Activated CD4-positive, alpha-beta T cell treated with anti-CD3 and anti-CD28 coated beads, Interleukin-2, amount 50 U/mL, for 24 hours (primary cell): ENCODE data around the gene COQ9.
"Not testable (repeated sequence)": the region's sequence is repeated elsewhere in the genome, so short reads cannot be mapped to it uniquely, and the experiment has no call there.

Experiments used
- DNase-seq, 2 donors: peaks; one replicate each; pipeline ENCODE4 v3.0.0-alpha.2; 2020; ENCODE audit warnings: low read depth in 1 of 2, low spot score in 1 of 2

Gene COQ9

GRCh38 chr16:57485091-57485915 lies 38.0 kb downstream of the COQ9 start:
- DNase-seq, result no peak

- DNase-seq, result peak; percentile 62 to 65
Measured at GRCh38 chr16:57485916-57486857, 38.9 kb downstream of the COQ9 start, which contains the start of gene DOK4. DOK4 (minus strand) TSS chr16:57486493; CDS start chr16:57479507, 6,986 bp downstream.

GRCh38 chr16:57486858-57487834 lies 39.9 kb downstream of the COQ9 start:
- DNase-seq, result no peak

GRCh38 chr16:57489229-57489628 lies 42.0 kb downstream of the COQ9 start:
- DNase-seq, result no peak

GRCh38 chr16:57493767-57494166 lies 46.5 kb downstream of the COQ9 start:
- no peak for DNase-seq

- DNase-seq, result no peak
Measured at GRCh38 chr16:57497121-57497520, 49.8 kb downstream of the COQ9 start.

GRCh38 chr16:57498031-57498430 lies 50.8 kb downstream of the COQ9 start:
- no peak for DNase-seq

- not testable (repeated sequence) for DNase-seq
Measured at GRCh38 chr16:57499941-57500340, 52.7 kb downstream of the COQ9 start.

GRCh38 chr16:57500578-57501111 lies 53.4 kb downstream of the COQ9 start:
- DNase-seq, result no peak

GRCh38 chr16:57501492-57501891 lies 54.2 kb downstream of the COQ9 start:
- no peak for DNase-seq

- DNase-seq, result no peak
Measured at GRCh38 chr16:57502048-57502775, 54.9 kb downstream of the COQ9 start.

- no peak for DNase-seq
Measured at GRCh38 chr16:57503366-57503765, 56.1 kb downstream of the COQ9 start.

GRCh38 chr16:57504001-57504400 lies 56.7 kb downstream of the COQ9 start:
- DNase-seq, result no peak

GRCh38 chr16:57504491-57504890 lies 57.2 kb downstream of the COQ9 start:
- no peak for DNase-seq

GRCh38 chr16:57505169-57505568 lies 57.9 kb downstream of the COQ9 start:
- DNase-seq, result no peak

GRCh38 chr16:57507136-57508034 lies 60.1 kb downstream of the COQ9 start:
- DNase-seq, result no peak

- DNase-seq, result no peak
Measured at GRCh38 chr16:57508035-57508425, 60.8 kb downstream of the COQ9 start.

GRCh38 chr16:57509231-57509923 lies 62.1 kb downstream of the COQ9 start:
- no peak for DNase-seq
